Esophagus muscularis mucosa (tissue), 4 donors: ENCODE measurements around the gene YWHAG. TPM values are rescaled to one million over a fixed set of nuclear protein-coding genes. Genes with fewer than 3 reads are reported as not detected.
"Not testable (repeated sequence)": the region's sequence is repeated elsewhere in the genome, so short reads cannot be mapped to it uniquely, and the experiment has no call there.

Experiments
- DNase-seq: peaks from one replicate; pipeline ENCODE4 v3.0.0-alpha.2; 2017; ENCODE audit errors: extremely low spot score
- H3K27ac ChIP-seq, 4 donors: fragments of 200-600 bp; sonication (generic); replicated peaks in 1 of 4; 1 replicate in 3 of 4; 2 replicates in 1 of 4; pipeline ENCODE4 v1.5.1; 2016 to 2019; ENCODE audit warnings: mild to moderate bottlenecking in 1 of 4
- H3K27me3 ChIP-seq, 4 donors: fragments of 200-600 bp; sonication (generic); one replicate each; pipeline versions ENCODE4 v1.5.1 to v1.6.0; 2016 to 2019
- H3K36me3 ChIP-seq, 4 donors: fragments of 200-600 bp; sonication (generic); one replicate each; pipeline ENCODE4 v1.5.1; 2016 to 2019
- H3K4me1 ChIP-seq, 4 donors: fragments of 200-600 bp; sonication (generic); one replicate each; pipeline ENCODE4 v1.5.1; 2016 to 2019
- H3K4me3 ChIP-seq, 4 donors: fragments of 200-600 bp; sonication (generic); 1 replicate in 2 of 4; 2 replicates in 2 of 4; pipeline ENCODE4 v1.5.1; 2016 to 2019; ENCODE audit warnings: mild to moderate bottlenecking in 4 of 4, moderate library complexity in 1 of 4
- H3K9me3 ChIP-seq, 4 donors: fragments of 200-600 bp; sonication (generic); 1 replicate in 3 of 4; 2 replicates in 1 of 4; pipeline ENCODE4 v1.5.1; 2016 to 2019
- EP300 ChIP-seq: sonication (generic); formaldehyde crosslinking; IDR thresholded peaks from one replicate; pipeline ENCODE4 v1.6.1; 2017; ENCODE audit warnings: antibody characterized with exemption
- POLR2A ChIP-seq: fragments of 450-650 bp; IDR thresholded peaks from one replicate; pipeline ENCODE4 v1.6.1; 2017; ENCODE audit warnings: antibody characterized with exemption, moderate library complexity, mild to moderate bottlenecking, low read depth
- POLR2AphosphoS5 ChIP-seq, 2 donors: sonication (generic); formaldehyde crosslinking; IDR thresholded peaks; one replicate each; pipeline ENCODE4 v1.6.1; 2017; ENCODE audit warnings: antibody characterized with exemption in 2 of 2
- WGBS: methylation state at CpG from one replicate; pipeline ENCODE4 v1.1.5; 2018; 5-methylcytosine and 5-hydroxymethylcytosine counted together
- intact Hi-C: fragments of 100-400 bp; cut with DNase I; formaldehyde crosslinking; loops from one replicate; pipeline ENCODE4 v1.15.1; 2023
- total RNA-seq, 4 donors: library from RNA; depleted of rRNA; stranded (reverse); fragments of >200 nt; gene quantifications; one replicate each; pipeline versions ENCODE4 v1.1.0 to v1.2.1, GENCODE V29; 2016
- TF ChIP-seq, protein P1 (sequence below), 3 experiments: fragments of 200-600 bp in 2 of 3; fragments of 450-650 bp in 1 of 3; sonication (generic) in 2 of 3; IDR thresholded peaks; one replicate each; pipeline ENCODE4 v1.5.1; 2017 to 2019; ENCODE audit warnings: antibody characterized with exemption in 3 of 3, mild to moderate bottlenecking in 2 of 3, moderate library complexity in 1 of 3

The YWHAG gene
- total RNA-seq, 4 donors from 2014 or later: 55.7 to 91.6 (median 73.7) TPM

DNA sequence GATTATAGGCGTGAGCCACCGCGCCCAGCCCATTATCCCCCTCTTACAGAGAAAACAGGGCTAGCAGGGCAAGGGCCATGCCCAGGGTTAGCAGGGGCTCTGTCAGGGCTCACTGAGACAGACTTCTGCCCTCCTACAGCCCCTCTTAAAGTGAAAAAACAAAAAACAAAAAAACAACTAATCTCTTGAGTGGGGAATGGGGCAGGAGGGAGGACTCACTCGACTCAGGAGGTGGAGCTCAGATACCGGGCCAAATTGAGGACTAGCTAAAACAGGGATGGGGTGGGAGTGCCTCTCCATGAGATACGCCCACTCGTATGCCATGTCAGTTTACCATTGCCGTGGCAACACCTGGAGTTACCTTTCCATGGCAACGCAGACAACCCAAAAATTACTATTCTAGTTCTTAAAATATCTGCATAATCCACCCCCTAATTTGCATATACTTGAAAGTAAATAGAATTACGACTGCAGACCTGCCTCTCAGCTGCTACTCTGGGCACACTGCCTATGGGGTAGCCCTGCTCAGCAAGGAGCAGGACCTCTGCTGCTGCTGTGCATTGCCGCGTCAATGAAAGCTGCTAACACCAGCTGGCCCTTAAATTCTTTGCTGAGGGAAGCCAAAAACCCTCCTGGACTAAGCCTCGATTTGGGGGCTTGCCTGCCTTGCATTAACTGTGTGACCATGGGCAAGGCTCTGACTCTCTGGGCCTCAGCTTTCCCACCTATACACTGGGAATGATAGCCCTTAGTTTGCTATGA is 37.4 kb upstream of the YWHAG start:
- Histone ChIP-seq H3K4me3 (no peak overlapping the region), H3K27me3 (no peaks in the 10 kb centered on the region), H3K36me3 (no peaks in the 10 kb centered on the region), H3K9me3 (no peaks in the 10 kb centered on the region), H3K27ac (no peak overlapping the region), H3K4me1 (peaks cover 14 to 32% (median 31%) of the 10 kb centered on the region in 4 donors)
- intact Hi-C loops: no loop called here
- DNase-seq: no peak
- WGBS: 72% methylated on average over 13 of the region's 13 CpGs
- TF ChIP-seq, protein P1, sequence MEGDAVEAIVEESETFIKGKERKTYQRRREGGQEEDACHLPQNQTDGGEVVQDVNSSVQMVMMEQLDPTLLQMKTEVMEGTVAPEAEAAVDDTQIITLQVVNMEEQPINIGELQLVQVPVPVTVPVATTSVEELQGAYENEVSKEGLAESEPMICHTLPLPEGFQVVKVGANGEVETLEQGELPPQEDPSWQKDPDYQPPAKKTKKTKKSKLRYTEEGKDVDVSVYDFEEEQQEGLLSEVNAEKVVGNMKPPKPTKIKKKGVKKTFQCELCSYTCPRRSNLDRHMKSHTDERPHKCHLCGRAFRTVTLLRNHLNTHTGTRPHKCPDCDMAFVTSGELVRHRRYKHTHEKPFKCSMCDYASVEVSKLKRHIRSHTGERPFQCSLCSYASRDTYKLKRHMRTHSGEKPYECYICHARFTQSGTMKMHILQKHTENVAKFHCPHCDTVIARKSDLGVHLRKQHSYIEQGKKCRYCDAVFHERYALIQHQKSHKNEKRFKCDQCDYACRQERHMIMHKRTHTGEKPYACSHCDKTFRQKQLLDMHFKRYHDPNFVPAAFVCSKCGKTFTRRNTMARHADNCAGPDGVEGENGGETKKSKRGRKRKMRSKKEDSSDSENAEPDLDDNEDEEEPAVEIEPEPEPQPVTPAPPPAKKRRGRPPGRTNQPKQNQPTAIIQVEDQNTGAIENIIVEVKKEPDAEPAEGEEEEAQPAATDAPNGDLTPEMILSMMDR (IDR thresholded peaks at IDR 0.05): no peak
- TF ChIP-seq POLR2A (no peak), POLR2AphosphoS5 (IDR thresholded peaks at IDR 0.05) (no peak), EP300 (no peak)

DNA sequence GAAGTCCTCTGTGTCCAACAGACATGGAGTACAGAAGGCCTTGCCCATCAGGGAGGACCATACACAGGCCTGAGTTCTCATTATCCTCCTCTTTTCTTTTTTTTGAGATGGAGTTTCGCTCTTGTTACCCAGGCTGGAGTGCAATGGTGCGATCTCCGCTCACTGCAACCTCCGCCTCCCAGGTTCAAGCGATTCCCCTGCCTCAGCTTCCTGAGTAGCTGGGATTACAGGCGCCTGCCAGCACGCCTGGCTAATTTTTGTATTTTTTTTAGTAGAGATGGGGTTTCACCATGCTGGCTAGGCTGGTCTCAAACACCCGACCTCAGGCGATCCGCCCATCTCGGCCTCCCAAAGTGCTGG is 36.8 kb upstream of the YWHAG start:
- peaks cover 14 to 32% (median 31%) of the 10 kb centered on the region in 4 donors for H3K4me1 ChIP-seq
- H3K27ac ChIP-seq, H3K9me3 ChIP-seq, H3K4me3 ChIP-seq, H3K36me3 ChIP-seq, intact Hi-C loops, H3K27me3 ChIP-seq, DNase-seq: not testable (repeated sequence)
- 85% methylated on average over 11 of the region's 11 CpGs for WGBS

DNA sequence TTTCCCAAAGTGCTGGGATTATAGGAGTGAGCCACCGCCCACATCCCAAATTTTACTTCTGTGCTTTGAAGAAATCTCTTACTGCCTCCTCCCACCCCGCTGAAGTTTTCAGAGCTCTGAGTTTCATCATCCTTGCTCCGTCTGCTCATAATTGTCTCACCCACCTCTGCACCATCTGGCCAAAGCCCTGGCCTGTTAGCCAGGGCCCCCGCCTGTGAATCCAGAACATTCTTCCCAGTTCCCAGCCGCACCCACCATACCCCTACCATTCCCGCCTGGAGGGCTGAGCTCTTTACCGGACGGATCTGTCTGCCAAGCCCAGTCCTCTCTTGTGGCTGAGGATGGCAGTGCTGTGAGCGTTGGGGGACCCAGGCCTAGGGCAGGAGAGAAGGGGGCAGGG is 36.2 kb upstream of the YWHAG start:
- intact Hi-C loops: no loop called here
- 90% methylated on average over 9 of the region's 9 CpGs for WGBS

DNA sequence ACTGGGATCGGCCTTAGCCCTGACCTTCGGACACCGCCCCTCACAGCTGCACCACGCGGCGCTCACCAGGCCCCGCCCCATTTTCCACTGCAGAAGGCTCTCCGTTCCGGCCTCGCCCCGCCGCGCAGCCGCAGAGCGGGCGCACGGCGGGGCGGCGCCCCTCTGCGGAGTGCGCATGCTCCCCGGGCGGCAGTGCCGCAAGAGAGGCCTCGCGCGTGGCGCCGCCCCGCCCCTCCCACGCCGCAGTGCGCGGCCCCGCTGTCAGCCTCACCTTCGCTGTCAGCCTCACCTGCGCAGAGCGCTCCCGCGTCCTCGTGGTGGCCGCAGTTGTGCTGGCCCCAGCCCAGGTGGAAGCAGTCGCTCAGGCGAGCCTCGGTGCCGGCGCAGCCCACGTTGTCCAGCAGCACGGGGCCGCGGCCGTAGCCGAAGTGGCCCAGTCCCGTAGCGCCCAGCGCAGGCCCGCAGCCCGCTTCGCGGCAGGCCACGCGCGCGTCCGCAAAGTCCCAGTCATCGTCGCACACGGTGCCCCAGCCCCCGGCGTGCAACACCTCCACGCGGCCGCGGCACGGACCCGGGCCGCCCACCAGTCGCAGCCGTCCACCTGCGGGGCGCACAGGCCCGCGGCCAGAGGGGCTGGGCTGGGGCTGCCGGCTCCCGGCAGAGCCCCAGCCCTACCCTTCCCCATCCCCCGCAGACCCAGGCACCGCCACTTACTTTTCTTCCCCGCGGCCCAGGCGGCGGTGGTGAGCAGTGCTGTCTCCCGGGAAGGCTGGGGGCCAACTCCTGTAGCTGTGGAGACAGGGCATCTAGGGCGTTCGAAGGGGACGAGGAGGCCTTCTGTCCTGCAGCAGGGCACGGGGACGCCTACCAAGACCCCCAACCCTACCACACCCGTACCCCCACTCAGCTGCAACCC is 34.6 kb upstream of the YWHAG start:
- H3K4me1 ChIP-seq: peaks cover 24 to 40% (median 38%) of the 10 kb centered on the region in 4 donors
- WGBS: 20% methylated on average over 2 of the region's 99 CpGs
- DNase-seq: peak; percentile 98
- peak overlapping the region; percentile 85 to 91 (median 88) for H3K27ac ChIP-seq
- TF ChIP-seq EP300 (no peak), POLR2AphosphoS5 (IDR thresholded peaks at IDR 0.05) (peak; percentile 78 to 95), POLR2A (peak; percentile 58)
- TF ChIP-seq, protein P1 (IDR thresholded peaks at IDR 0.05): peak in 2 of 3 experiments; percentile 15 to 16
- H3K27me3 ChIP-seq: no peaks in the 10 kb centered on the region
- intact Hi-C loops: no loop called here
- H3K4me3 ChIP-seq: peak overlapping the region; percentile 74 to 85 (median 77)
- no peaks in the 10 kb centered on the region for H3K9me3 ChIP-seq
- no peaks in the 10 kb centered on the region for H3K36me3 ChIP-seq

More for the DNA sequence above, 36.2 kb upstream of the YWHAG start:
- Histone ChIP-seq H3K27ac (no peak overlapping the region), H3K4me3 (no peak overlapping the region), H3K4me1 (peaks cover 14 to 32% (median 31%) of the 10 kb centered on the region in 4 donors), H3K27me3 (no peaks in the 10 kb centered on the region), H3K9me3 (no peaks in the 10 kb centered on the region), H3K36me3 (no peaks in the 10 kb centered on the region)
- no peak for DNase-seq
- TF ChIP-seq, protein P1 (IDR thresholded peaks at IDR 0.05): no peak
- TF ChIP-seq EP300 (no peak), POLR2A (no peak), POLR2AphosphoS5 (IDR thresholded peaks at IDR 0.05) (no peak)

DNA sequence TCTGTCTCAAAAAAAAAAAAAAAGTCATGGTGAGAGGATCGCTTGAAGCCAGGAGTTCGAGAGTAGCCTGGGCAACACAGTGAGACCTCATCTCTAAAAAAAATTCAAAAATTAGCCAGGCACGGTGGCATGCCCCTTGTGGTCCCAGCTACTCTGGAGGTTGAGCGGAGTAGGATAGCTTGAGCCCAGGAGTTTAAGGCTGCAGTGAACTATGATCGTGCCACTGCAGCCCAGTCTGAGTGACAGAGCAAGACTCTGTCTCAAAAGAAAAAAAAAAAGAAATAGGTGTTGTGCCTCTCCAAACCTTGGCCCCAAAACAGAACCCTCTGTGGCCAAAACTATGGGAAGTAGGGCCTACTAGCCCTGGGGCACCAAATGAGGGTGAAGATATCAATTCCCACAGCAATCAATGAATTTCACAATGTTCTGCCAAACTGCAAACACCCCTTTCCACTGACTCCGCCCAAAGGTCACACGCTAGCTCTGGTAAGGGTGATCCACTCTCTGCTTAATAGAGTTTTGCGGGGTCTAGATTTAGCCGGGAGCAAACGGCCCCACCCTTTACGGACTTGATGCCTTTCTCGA is 33.8 kb upstream of the YWHAG start:
- DNase-seq: no peak
- TF ChIP-seq, protein P1 (IDR thresholded peaks at IDR 0.05): no peak
- TF ChIP-seq POLR2AphosphoS5 (IDR thresholded peaks at IDR 0.05) (no peak), POLR2A (no peak)
- H3K4me3 ChIP-seq: peak overlapping the region; percentile 74 to 85 (median 77)
- no peaks in the 10 kb centered on the region for H3K36me3 ChIP-seq
- H3K9me3 ChIP-seq: no peaks in the 10 kb centered on the region
- H3K4me1 ChIP-seq: peaks cover 22 to 37% (median 35%) of the 10 kb centered on the region in 4 donors
- H3K27me3 ChIP-seq: no peaks in the 10 kb centered on the region
- peak overlapping the region; percentile 85 to 91 (median 88) for H3K27ac ChIP-seq
- intact Hi-C loops: no loop called here
- 47% methylated on average over 12 of the region's 12 CpGs for WGBS
